Activated CD4-positive, alpha-beta T cell treated with anti-CD3 and anti-CD28 coated beads, Interleukin-2, amount 50 U/mL, for 48 hours (primary cell): Measurements from ENCODE around the gene GYS1.
"Not testable (repeated sequence)": the region's sequence is repeated elsewhere in the genome, so short reads cannot be mapped to it uniquely, and the experiment has no call there.

Source experiments
- DNase-seq, 2 experiments: peaks; one replicate each; pipeline ENCODE4 v3.0.0-alpha.2; 2020

GYS1 gene

DNA sequence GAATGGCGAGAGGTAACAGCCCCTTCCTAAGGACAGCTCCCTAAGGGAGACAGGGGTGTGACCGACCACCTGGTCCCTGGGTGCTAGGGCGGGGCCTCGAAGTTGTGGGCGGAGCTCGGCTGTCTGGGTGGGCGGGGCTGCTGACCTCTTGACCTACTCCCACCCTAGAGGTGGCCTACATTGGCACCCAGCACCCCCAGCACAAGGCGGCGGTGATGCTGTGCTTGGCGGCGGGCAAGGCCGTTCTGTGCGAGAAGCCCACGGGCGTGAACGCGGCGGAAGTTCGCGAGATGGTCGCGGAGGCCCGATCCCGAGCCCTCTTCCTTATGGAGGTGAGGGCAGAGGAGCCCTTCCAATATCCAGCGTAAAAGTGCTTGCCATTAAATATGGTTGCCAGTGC, 57.2 kb downstream of the GYS1 start:
- DNase-seq = no peak

DNA sequence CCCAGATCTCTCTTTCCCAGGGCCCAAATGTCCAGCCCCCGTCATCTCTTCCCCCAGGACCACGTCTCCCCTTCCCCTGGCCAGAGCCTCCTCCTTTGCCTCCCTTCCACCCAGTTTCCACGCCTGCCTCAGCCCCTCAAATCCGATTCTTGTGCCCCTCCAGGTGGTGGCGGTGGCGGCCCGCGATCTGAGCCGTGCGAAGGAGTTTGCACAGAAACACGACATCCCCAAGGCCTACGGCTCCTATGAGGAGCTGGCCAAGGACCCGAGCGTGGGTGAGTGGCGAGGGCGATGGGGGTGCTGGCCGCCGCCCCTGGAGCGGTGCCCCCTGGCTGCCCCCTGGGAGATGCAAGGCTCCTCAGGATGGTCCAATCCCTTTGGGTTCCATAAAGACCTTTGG, 58.3 kb downstream of the GYS1 start:
- DNase-seq = no peak

GRCh38 chr19:48933382-48933932, 59.7 kb downstream of the GYS1 start, which contains the start of gene DHDH:
TSS of gene DHDH (plus strand) at chr19:48933699. CDS start at chr19:48933722, 23 bp downstream.
- peak; percentile 77 to 83 for DNase-seq

DNA sequence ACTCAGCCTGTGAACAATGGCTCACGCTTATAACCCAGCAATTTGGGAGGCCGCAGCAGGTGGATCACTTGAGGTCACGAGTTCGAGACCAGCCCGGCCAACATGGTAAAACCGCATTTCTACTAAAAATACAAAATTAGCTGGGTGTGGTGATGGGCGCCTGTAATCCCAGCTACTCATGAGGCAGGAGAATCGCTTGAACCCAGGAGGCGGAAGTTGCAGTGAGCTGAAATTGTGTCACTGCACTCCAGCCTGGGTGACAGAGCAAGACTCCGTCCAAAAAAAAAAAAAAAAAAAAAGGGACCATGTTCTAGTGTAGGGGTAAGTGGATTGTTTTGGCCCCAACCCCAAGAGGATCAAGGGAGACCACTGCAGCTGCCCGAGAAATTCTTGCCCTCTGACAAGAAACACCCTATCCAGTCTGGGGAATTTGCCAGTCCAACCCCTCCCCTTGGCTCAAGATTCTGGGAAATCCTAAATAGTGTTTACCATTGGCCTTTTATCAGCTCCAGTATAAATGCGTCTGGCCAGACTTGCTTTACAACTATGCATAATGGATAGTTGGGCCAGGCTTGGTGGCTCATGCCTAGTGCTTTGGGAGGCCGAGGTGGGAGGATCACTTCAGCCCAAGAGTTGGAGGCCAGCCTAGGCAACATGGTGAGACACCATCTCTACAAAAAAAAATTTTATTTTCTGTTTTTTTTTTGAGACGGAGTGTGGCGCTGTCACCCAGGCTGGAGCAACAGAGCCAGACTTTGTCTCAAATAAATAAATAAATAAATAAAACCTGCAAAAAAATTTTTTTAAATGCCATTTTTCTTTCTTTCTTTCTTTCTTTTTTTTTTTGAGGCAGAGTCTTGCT, 64.7 kb downstream of the GYS1 start:
- no peak for DNase-seq

DNA sequence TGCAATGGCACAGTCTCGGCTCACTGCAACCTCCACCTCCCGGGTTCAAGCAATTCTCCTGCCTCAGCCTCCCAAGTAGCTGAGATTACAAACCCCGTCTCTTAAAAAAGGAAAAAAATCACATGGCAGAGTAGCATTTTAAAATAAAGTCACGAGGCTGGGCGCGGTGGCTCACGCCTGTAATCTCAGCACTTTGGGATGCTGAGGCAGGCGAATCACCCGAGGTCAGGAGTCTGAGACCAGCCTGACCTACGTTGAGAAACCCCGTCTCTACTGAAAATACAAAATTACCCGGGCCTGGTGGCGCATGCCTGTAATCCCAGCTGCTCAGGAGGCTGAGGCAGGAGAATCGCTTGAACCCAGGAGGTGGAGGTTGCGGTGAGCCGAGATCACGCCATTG, 65.4 kb downstream of the GYS1 start:
- not testable (repeated sequence) for DNase-seq

DNA sequence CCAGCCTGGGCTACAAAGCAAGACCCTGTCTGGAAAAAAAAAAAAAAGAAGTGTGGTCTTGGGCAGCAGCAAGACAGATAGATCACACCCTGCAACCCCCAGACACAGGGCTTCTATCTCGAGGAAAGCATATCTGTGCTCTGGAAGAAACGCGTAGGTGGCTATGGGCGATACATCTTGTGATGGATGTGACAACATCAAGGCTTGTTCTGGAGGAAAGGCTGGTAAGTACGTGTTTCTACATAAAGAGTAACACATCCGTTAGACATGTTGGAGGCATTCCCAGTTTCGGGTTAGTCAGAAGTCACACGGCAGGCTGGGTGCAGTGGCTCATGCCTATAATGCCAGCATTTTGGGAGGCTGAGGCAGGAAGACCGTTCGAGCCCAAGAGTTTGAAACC, 66.2 kb downstream of the GYS1 start:
- DNase-seq = peak; percentile 25 to 41

DNA sequence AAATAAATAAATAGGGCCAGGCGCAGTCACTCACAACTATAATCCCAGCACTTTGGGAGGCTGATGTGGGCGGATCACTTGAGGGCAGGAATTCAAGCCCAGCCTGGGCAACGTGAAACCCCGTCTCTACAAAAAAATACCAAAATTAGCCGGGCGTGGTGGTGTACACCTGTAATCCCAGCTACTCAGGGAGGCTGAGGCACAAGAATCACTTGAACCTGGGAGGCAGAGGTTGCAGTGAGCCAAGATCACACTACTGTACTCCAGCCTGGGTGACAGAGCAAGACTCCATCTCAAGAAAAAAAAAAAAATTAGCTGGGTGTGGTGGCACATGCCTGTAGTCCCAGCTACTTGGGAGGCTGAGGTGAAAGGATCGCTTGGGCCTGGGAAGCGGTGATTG, 67.2 kb downstream of the GYS1 start:
- not testable (repeated sequence) for DNase-seq

GRCh38 chr19:48925240-48925843, 67.8 kb downstream of the GYS1 start:
- peak in 1 of 2 experiments; percentile 26 for DNase-seq

- DNase-seq = no peak
These were observed 70.3 kb downstream of the GYS1 start for GRCh38 chr19:48922548-48923490.

GRCh38 chr19:48921721-48922500, 71.2 kb downstream of the GYS1 start:
- DNase-seq = no peak

GRCh38 chr19:48920949-48921348, 72.2 kb downstream of the GYS1 start:
- no peak for DNase-seq

GRCh38 chr19:48919271-48919670, 73.8 kb downstream of the GYS1 start:
- not testable (repeated sequence) for DNase-seq

DNA sequence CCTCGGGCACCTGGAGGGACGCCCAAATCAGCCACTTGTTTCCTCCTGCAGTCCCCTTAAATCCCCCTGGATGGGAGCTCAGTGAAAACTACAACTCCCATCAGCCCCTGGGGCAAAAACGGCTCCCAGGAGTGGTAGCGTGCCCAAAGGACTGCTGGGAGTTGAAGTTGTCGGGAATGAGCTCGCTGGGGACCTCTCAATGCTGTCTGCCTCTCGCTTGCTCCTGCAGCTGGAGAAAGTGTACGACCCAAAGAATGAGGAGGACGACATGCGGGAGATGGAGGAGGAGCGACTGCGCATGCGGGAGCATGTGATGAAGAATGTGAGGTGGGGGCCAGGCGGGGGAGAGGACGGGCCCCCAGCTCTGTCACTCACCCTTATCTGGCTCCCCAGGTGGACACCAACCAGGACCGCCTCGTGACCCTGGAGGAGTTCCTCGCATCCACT, 74.3 kb downstream of the GYS1 start:
- no peak for DNase-seq
